Activated naive CD8-positive, alpha-beta T cell treated with anti-CD3 and anti-CD28 coated beads, Interleukin-2, amount 10 ng/mL, durations not matched to agents 7 days and 5 days (primary cell): Measurements from ENCODE around the gene CRACR2B. TPM values are rescaled to one million over a fixed set of nuclear protein-coding genes. Genes with fewer than 3 reads are reported as not detected.

Experiments
- ATAC-seq: fragments of 150-1000 bp; cut with Tn5 transposase; one replicate; pipeline ENCODE4 v1.10.0; 2021; ENCODE audit warnings: low read depth, moderate library complexity
- POLR2A ChIA-PET: fragments of 350-600 bp; sonication (Branson Sonifier 250); formaldehyde crosslinking; loops from one replicate; lab custom pipeline; 2021; ENCODE audit warnings: antibody characterized with exemption; lab: Charles Lee
- DNase-seq: peaks from one replicate; pipeline ENCODE4 v3.0.0; 2021
- H3K27ac Mint-ChIP-seq: one replicate; pipeline ENCODE4 v1.8.0; 2022; ENCODE audit warnings: mild to moderate bottlenecking, mixed read lengths
- H3K27me3 Mint-ChIP-seq: one replicate; pipeline ENCODE4 v1.8.0; 2022; ENCODE audit warnings: mild to moderate bottlenecking, moderate library complexity, mixed read lengths
- H3K36me3 Mint-ChIP-seq: one replicate; pipeline ENCODE4 v1.8.0; 2021; ENCODE audit warnings: mild to moderate bottlenecking, mixed read lengths
- H3K4me1 Mint-ChIP-seq: one replicate; pipeline ENCODE4 v1.8.0; 2021; ENCODE audit warnings: mixed read lengths
- H3K4me3 Mint-ChIP-seq: one replicate; pipeline ENCODE4 v1.8.0; 2022; ENCODE audit warnings: mild to moderate bottlenecking, moderate library complexity, mixed read lengths
- H3K9me3 Mint-ChIP-seq: one replicate; pipeline ENCODE4 v1.8.0; 2021; ENCODE audit warnings: mixed read lengths
- total RNA-seq, 2 experiments: library from RNA; stranded (reverse); gene quantifications; one replicate each; pipeline ENCODE4 v1.2.3, GENCODE V29; 2021

Gene CRACR2B
- total RNA-seq, 2 experiments from 2014 or later, result 10.5 to 11.2 TPM

- Mint-ChIP-seq H3K4me3 (no peak overlapping the region), H3K4me1 (no peaks in the 10 kb centered on the region), H3K36me3 (no peaks in the 10 kb centered on the region), H3K9me3 (no peaks in the 10 kb centered on the region), H3K27me3 (no peaks in the 10 kb centered on the region), H3K27ac (no peak overlapping the region)
- DNase-seq, result no peak
- POLR2A ChIA-PET, result no interaction called here
- no peak for ATAC-seq
These were observed 36.5 kb downstream of the CRACR2B start for GRCh38 chr11:863910-864827.

DNA sequence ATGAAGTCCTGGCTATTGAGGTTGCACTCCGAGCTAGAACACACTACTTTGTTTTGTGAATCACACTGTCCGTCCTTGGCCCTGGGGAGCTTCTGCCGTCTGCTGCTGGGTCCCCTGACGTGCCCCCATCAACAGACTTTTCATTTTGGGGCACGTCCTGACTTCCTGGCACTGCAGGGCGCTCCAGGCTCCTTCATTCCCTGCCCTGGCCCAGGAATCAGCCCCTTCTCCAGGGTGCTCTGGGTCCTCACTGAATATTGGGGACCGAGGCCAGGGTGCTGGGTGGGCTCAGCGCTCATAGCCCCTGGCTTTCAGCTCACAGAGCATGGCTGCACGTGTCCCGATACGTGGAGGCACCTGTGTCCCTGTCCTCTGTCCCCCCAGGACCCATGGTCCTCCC lies 37.2 kb downstream of the CRACR2B start:
- H3K36me3 Mint-ChIP-seq, result no peaks in the 10 kb centered on the region
- H3K27ac Mint-ChIP-seq, result no peak overlapping the region
- H3K9me3 Mint-ChIP-seq, result no peaks in the 10 kb centered on the region
- POLR2A ChIA-PET, result no interaction called here
- H3K27me3 Mint-ChIP-seq, result no peaks in the 10 kb centered on the region
- H3K4me3 Mint-ChIP-seq, result no peak overlapping the region
- no peak for ATAC-seq
- DNase-seq, result no peak
- H3K4me1 Mint-ChIP-seq, result no peaks in the 10 kb centered on the region

GRCh38 chr11:865462-866430 lies 38.0 kb downstream of the CRACR2B start:
- Mint-ChIP-seq H3K27me3 (no peaks in the 10 kb centered on the region), H3K36me3 (no peaks in the 10 kb centered on the region), H3K9me3 (no peaks in the 10 kb centered on the region), H3K4me3 (no peak overlapping the region), H3K27ac (no peak overlapping the region), H3K4me1 (no peaks in the 10 kb centered on the region)
- POLR2A ChIA-PET, result no interaction called here
- ATAC-seq (no peak), DNase-seq (no peak)

DNA sequence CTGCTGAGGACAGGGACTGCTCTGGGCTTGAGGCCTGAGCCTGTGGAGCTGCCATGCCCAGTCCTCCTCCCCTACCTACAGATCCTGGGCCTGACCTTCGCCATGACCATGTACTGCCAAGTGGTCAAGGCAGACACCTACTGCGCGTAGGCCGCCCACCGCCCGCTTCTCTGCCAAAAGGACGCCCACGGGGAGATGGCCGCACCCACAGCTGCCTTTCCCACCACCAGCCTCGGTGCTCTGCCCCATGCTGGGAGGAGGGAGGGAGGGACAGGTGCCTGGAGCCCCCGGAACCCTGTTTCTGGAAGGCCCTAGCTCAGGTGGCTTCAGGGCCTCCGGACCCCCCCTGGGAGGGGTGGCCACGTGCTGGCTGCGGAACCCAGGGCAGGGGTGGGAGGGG lies 38.8 kb downstream of the CRACR2B start:
- H3K27ac Mint-ChIP-seq, result no peak overlapping the region
- POLR2A ChIA-PET, result no interaction called here
- H3K36me3 Mint-ChIP-seq, result no peaks in the 10 kb centered on the region
- ATAC-seq, result no peak
- no peak for DNase-seq
- no peaks in the 10 kb centered on the region for H3K27me3 Mint-ChIP-seq
- no peak overlapping the region for H3K4me3 Mint-ChIP-seq
- no peaks in the 10 kb centered on the region for H3K4me1 Mint-ChIP-seq
- no peaks in the 10 kb centered on the region for H3K9me3 Mint-ChIP-seq

- DNase-seq (no peak), ATAC-seq (no peak)
- Mint-ChIP-seq H3K9me3 (no peaks in the 10 kb centered on the region), H3K27ac (no peak overlapping the region), H3K27me3 (no peaks in the 10 kb centered on the region), H3K4me1 (no peaks in the 10 kb centered on the region), H3K36me3 (no peaks in the 10 kb centered on the region), H3K4me3 (no peak overlapping the region)
- POLR2A ChIA-PET, result no interaction called here
These were observed 40.2 kb downstream of the CRACR2B start for GRCh38 chr11:867856-868358.

- no peaks in the 10 kb centered on the region for H3K36me3 Mint-ChIP-seq
- H3K27ac Mint-ChIP-seq, result no peak overlapping the region
- no peak for DNase-seq
- no peaks in the 10 kb centered on the region for H3K27me3 Mint-ChIP-seq
- POLR2A ChIA-PET, result no interaction called here
- H3K4me3 Mint-ChIP-seq, result no peak overlapping the region
- ATAC-seq, result no peak
- no peaks in the 10 kb centered on the region for H3K9me3 Mint-ChIP-seq
- no peaks in the 10 kb centered on the region for H3K4me1 Mint-ChIP-seq
These were observed 40.7 kb downstream of the CRACR2B start for GRCh38 chr11:868394-868793.

GRCh38 chr11:868802-869201 lies 41.1 kb downstream of the CRACR2B start:
- no peaks in the 10 kb centered on the region for H3K9me3 Mint-ChIP-seq
- no peak overlapping the region for H3K27ac Mint-ChIP-seq

DNA sequence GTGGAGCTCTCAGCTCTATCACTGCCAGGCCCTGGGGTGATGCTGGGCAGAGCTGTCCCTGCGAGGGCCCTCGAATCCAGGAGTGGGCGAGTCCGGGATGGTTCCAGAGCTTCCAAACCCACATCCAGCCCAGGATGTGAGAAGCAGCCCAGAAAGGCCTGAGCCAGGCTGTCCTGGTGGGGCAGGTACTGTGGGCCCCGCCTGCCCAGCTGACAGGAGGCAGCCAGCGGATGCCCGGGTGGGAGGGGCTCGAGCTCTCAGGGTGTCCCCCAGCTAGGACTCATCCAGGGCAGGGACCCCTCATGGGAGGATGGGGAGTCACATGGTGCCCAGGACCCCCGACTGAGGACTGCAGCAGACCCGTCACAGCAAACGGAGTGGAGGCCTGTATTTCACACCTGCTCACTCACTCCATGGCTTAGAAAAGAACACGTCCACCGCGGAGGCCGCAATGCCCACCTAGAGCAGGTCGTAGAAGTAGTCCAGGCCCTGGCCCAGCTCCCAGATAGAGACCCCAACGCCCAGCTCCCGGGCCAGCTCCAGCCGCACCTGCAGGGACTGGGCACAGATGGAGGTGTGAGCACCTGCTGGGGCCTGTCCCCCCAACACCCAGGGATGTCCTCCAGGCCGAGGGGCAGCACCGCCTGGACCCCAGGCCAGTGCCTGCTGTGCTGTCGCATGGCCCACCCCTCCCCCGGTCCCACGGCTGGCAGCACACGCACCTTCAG lies 41.8 kb downstream of the CRACR2B start:
- no peaks in the 10 kb centered on the region for H3K9me3 Mint-ChIP-seq
- POLR2A ChIA-PET, result no interaction called here
- H3K36me3 Mint-ChIP-seq, result peaks cover 2% of the 10 kb centered on the region
- H3K27ac Mint-ChIP-seq, result no peak overlapping the region
- ATAC-seq, result no peak
- H3K27me3 Mint-ChIP-seq, result no peaks in the 10 kb centered on the region
- no peaks in the 10 kb centered on the region for H3K4me1 Mint-ChIP-seq
- no peak for DNase-seq
- no peak overlapping the region for H3K4me3 Mint-ChIP-seq

More at GRCh38 chr11:868802-869201, 41.1 kb downstream of the CRACR2B start:
- Mint-ChIP-seq H3K4me3 (no peak overlapping the region), H3K27me3 (no peaks in the 10 kb centered on the region), H3K4me1 (no peaks in the 10 kb centered on the region), H3K36me3 (peaks cover 2% of the 10 kb centered on the region)
- POLR2A ChIA-PET, result no interaction called here
- ATAC-seq (no peak), DNase-seq (no peak)

DNA sequence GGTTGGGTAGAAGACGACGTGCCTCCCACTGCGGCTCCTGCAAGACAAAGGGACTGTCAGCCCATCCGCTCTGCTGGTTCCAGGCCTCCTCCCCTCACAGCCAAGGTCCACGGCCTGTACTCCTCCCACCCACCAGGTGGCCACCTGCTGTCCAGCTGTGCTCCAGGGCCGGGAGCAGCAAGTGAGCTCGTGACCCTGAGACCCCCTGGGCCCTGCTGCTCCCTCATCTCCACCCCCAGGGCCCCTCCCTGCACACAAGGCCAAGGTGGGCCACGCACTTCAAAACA lies 42.4 kb downstream of the CRACR2B start:
- Mint-ChIP-seq H3K36me3 (peaks cover 2% of the 10 kb centered on the region), H3K9me3 (no peaks in the 10 kb centered on the region), H3K27me3 (no peaks in the 10 kb centered on the region), H3K4me1 (no peaks in the 10 kb centered on the region), H3K27ac (no peak overlapping the region), H3K4me3 (no peak overlapping the region)
- POLR2A ChIA-PET, result no interaction called here
- ATAC-seq (no peak), DNase-seq (no peak)

DNA sequence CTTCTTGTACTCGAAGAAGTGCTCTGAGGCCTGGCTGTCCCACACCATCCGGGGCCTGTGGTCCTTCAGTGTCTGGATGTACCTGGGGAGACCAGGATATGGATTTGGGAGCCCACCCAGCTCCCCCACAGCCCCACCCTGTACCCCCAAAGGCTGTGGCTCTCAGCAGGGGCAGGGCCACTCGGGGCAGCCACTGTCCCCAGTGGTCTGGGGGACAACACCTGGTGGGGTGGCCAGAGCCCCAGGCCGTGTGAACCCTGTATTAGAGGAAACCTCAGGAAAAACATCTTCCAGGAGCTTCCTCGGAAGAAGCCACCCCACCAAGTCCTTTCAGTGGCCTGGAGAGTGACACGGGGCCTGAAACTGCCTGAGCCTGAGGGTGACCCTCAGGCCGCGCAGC lies 42.7 kb downstream of the CRACR2B start:
- no peaks in the 10 kb centered on the region for H3K4me1 Mint-ChIP-seq

GRCh38 chr11:871472-871871 lies 43.8 kb downstream of the CRACR2B start:
- Mint-ChIP-seq H3K27ac (no peak overlapping the region), H3K4me3 (no peak overlapping the region), H3K27me3 (no peaks in the 10 kb centered on the region), H3K36me3 (peaks cover 2% of the 10 kb centered on the region), H3K4me1 (no peaks in the 10 kb centered on the region), H3K9me3 (no peaks in the 10 kb centered on the region)
- no peak for DNase-seq
- no peak for ATAC-seq
- POLR2A ChIA-PET, result no interaction called here

More for the DNA sequence above, 42.7 kb downstream of the CRACR2B start:
- H3K36me3 Mint-ChIP-seq, result peaks cover 2% of the 10 kb centered on the region
- H3K9me3 Mint-ChIP-seq, result no peaks in the 10 kb centered on the region
- no peak overlapping the region for H3K27ac Mint-ChIP-seq
- no peak for DNase-seq
- POLR2A ChIA-PET, result no interaction called here
- ATAC-seq, result no peak
- no peak overlapping the region for H3K4me3 Mint-ChIP-seq
- H3K27me3 Mint-ChIP-seq, result no peaks in the 10 kb centered on the region

GRCh38 chr11:872799-873198 lies 45.1 kb downstream of the CRACR2B start:
- no peaks in the 10 kb centered on the region for H3K9me3 Mint-ChIP-seq
- DNase-seq (no peak), ATAC-seq (no peak)
- no peak overlapping the region for H3K27ac Mint-ChIP-seq
- no peaks in the 10 kb centered on the region for H3K4me1 Mint-ChIP-seq
- H3K27me3 Mint-ChIP-seq, result no peaks in the 10 kb centered on the region
- no peak overlapping the region for H3K4me3 Mint-ChIP-seq
- POLR2A ChIA-PET, result no interaction called here
- peaks cover 4% of the 10 kb centered on the region for H3K36me3 Mint-ChIP-seq

GRCh38 chr11:873706-874105 lies 46.0 kb downstream of the CRACR2B start:
- ATAC-seq, result no peak
- no peak overlapping the region for H3K27ac Mint-ChIP-seq
- H3K9me3 Mint-ChIP-seq, result no peaks in the 10 kb centered on the region
- POLR2A ChIA-PET, result no interaction called here
- H3K36me3 Mint-ChIP-seq, result peaks cover 4% of the 10 kb centered on the region
- H3K4me1 Mint-ChIP-seq, result no peaks in the 10 kb centered on the region
- H3K27me3 Mint-ChIP-seq, result no peaks in the 10 kb centered on the region
- no peak for DNase-seq
- no peak overlapping the region for H3K4me3 Mint-ChIP-seq
